GM12801 (cell line): ENCODE measurements around the gene ZNF660.

ENCODE experiments used
- CTCF ChIP-seq: IDR thresholded peaks from one replicate; pipeline ENCODE4 v1.5.1; 2011; ENCODE audit warnings: control low read depth; ENCODE audit not compliant: insufficient read length; ENCODE audit errors: extremely low read depth

Gene ZNF660

GRCh38 chr3:44568561-44568960 is 16.2 kb upstream of the ZNF660 start:
- no peak for TF ChIP-seq CTCF

- TF ChIP-seq CTCF: no peak
Measured at GRCh38 chr3:44571024-44571423, 13.7 kb upstream of the ZNF660 start.

DNA sequence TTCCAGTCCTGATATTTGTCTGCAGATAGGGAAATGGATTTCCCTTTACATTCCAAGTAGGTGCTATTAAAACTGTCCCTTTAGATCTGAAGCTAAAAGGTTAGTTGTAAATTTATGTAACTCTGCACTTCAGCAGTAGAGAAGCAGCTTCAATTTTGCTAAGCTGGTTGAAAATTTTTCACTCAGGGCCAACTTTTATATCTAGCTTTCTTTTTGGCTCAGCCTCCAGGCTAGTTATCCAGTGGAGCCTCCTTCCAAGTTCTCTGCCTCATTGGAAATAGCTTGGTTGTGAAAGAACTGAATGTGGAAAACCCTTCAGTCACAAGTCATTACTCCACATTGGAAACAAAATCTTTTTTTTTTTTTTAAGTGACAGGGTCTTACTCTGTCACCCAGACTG is 8.2 kb upstream of the ZNF660 start:
- TF ChIP-seq CTCF: no peak

GRCh38 chr3:44596621-44597020 is 11.9 kb downstream of the ZNF660 start:
- no peak for TF ChIP-seq CTCF

DNA sequence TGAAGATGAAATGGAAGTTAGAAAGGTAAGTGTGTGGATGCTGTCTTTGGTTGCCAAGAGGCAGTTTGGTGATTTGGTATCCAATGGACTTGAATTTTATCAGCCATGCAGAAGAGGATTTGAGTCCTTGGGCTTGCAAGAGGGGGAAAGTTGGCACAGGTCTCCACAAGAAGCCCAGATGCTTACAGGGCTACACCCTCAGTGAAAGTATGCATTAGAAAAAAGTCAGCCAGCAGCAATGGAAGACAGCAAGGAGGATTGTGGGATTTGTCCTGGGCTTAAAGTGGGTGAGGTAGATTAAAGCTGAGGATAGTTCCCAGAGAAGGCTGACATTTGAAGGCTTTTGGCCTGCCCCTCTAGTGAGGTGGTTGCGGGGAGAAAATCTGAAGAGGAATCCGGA is 17.0 kb downstream of the ZNF660 start:
- no peak for TF ChIP-seq CTCF

GRCh38 chr3:44612678-44613077 is 27.9 kb downstream of the ZNF660 start:
- TF ChIP-seq CTCF: no peak

DNA sequence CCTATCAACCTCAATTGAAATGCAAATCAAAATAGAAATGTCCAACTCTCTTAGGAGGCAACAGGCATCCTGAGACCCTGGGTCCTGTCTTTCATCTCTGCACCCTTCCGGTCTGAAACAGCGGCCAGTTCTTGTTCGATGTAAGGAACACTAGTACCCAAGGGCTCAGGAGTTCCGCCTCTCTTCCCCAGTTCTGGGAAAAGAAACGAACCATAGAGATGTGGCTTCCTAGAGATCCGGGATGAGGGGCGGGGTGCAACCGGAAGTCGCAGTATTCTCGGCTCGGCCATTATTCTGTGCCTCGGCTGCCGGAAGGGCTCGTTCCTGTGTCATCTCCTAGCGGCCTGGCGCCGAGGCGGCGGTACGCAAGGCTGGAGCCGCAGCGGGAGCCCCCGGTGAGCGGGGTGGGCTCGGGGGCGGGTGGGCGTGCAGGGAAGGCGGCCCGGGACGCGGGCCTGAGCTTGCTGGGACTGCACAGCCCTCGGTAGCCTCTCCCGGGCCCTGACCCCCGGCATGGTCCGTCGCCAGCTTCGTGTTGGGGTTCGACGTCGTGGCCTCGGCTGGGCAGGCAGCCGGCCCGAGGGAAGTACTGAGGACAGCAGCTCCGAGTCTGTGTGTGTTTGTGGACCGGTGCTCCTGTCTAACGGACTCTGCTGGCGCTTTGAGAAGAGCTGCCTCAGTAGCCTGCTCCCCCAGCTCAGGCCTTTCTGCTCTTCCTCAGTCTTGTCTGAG is 40.2 kb downstream of the ZNF660 start, which contains the start of gene ZNF197:
Gene ZNF197 (plus strand): TSS at position 288 of the 732 bp plus-strand sequence. CDS start 4,119 bp downstream, outside the sequence.
- TF ChIP-seq CTCF: no peak
